SK-N-SH (cell line): ENCODE measurements around the gene PKP4.
A peak's percentile ranks its signal among the peaks of the same experiment; 100 is the strongest.

Experiments used
- CTCF ChIP-seq: fragments of 200-600 bp; sonication (generic); IDR thresholded peaks from 2 replicates; pipeline ENCODE4 v1.6.1; 2017; ENCODE audit warnings: antibody characterized with exemption, mild to moderate bottlenecking, moderate library complexity
- EP300 ChIP-seq, 2 experiments: IDR thresholded peaks; 2 replicates each; pipeline versions ENCODE4 v1.4.0 to v1.6.1; 2012; ENCODE audit warnings: borderline replicate concordance in 1 of 2, low read depth in 1 of 2, low read length in 1 of 2
- EZH2phosphoT487 ChIP-seq: fragments of 200-600 bp; sonication (generic); IDR thresholded peaks from 2 replicates; pipeline ENCODE4 v1.6.1; 2017; ENCODE audit warnings: low read depth, mixed run types, mild to moderate bottlenecking, antibody characterized with exemption, moderate library complexity, borderline replicate concordance
- GABPA ChIP-seq: IDR thresholded peaks from 2 replicates; pipeline ENCODE4 v1.4.0; 2012; ENCODE audit warnings: low read depth, mild to moderate bottlenecking
- NRF1 ChIP-seq: IDR thresholded peaks from 2 replicates; pipeline ENCODE4 v1.6.1; 2012; ENCODE audit warnings: low read depth, mild to moderate bottlenecking, low read length
- PBX3 ChIP-seq: IDR thresholded peaks from 2 replicates; pipeline ENCODE4; 2012
- RCOR1 ChIP-seq: fragments of 150-350 bp; IDR thresholded peaks from 2 replicates; pipeline ENCODE4 v1.6.1; 2017; ENCODE audit warnings: antibody characterized with exemption, low read length
- REST ChIP-seq: IDR thresholded peaks from 2 replicates; pipeline ENCODE4 v1.6.1; 2012; ENCODE audit warnings: mild to moderate bottlenecking, low read depth, low read length, moderate library complexity
- RFX5 ChIP-seq: IDR thresholded peaks from 2 replicates; pipeline ENCODE4 v1.6.1; 2012; ENCODE audit warnings: mild to moderate bottlenecking, improper control_type of control experiment, low read length
- SMC3 ChIP-seq: IDR thresholded peaks from 2 replicates; pipeline ENCODE4 v1.6.1; 2012; ENCODE audit warnings: low read depth, low read length, improper control_type of control experiment
- TAF1 ChIP-seq: IDR thresholded peaks from 2 replicates; pipeline ENCODE4 v1.6.1; 2012; ENCODE audit warnings: low read depth, mild to moderate bottlenecking, low read length, moderate library complexity, borderline replicate concordance
- USF2 ChIP-seq: fragments of 150-350 bp; IDR thresholded peaks from 2 replicates; pipeline ENCODE4 v1.6.1; 2017; ENCODE audit warnings: antibody characterized with exemption, low read length, low read depth, borderline replicate concordance

GRCh38 chr2:158665536-158666302, 209.0 kb downstream of the PKP4 start:
- no peak for TF ChIP-seq CTCF
- no peak for TF ChIP-seq PBX3
- TF ChIP-seq GABPA = no peak
- no peak for TF ChIP-seq TAF1
- no peak for TF ChIP-seq RCOR1
- no peak for TF ChIP-seq NRF1
- TF ChIP-seq RFX5 = no peak
- no peak for TF ChIP-seq EZH2phosphoT487
- no peak for TF ChIP-seq USF2
- peak in 1 of 2 experiments; percentile 46; a peak in 1 of 4 replicates for TF ChIP-seq EP300 (IDR thresholded peaks at IDR 0.05; ENCODE audit: borderline replicate concordance in 1 of 2, low read depth in 1 of 2, low read length in 1 of 2)
- TF ChIP-seq SMC3 = no peak
- no peak for TF ChIP-seq REST
